NCI-H1105 (cell line): ENCODE data around the gene TENM4.

ENCODE experiments used
- DNase-seq: peaks from one replicate; lab custom pipeline; 2025; lab: John Stamatoyannopoulos, UW

TENM4 gene

DNA sequence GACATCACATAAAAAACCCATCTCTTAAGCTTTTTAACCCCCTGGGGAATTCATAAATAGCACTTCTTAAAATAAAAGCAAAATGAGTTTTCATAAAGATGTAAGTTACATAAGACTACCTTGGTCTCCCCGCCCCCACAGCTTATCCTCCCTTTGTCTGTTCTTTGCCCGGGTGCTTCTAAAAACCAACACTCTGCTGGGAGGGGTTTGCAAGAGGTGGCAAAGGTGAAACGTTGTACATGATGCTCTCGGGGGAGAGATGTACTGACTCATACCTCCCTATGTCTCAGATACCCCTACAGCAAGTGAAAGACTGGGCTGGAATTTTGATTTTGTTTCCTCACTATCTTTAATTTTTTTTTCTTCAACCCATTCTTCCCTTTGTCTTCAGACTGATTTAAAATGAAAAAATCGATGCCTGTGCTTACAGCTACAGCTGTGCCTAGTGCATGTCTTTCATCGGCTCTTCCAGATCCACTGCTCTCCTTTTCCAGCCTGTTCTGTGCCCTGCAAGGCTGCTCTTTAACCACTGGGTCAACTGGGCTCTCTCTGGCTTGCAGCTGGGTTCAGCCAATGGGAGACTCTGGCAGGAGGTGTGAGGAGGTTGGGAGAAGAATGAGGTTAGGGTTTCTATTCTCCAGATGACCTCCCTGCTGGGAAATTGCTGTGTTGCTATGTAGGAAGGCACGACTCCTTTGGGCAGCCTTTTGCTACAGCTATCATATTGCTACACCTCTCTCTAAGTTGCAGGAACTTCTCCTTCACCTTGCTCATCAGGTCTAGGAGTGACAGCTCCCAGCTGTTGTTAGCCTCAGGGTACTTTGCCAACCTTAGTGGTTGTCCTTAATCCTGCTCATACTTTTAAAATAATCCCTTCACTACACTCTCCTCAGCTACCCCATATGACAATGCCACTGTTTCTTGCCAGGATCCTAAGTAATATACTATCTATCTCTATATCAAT lies 266.5 kb downstream of the TENM4 start:
- no peak for DNase-seq

- no peak for DNase-seq
These were observed 267.2 kb downstream of the TENM4 start for GRCh38 chr11:79173615-79174014.

GRCh38 chr11:79170321-79170720 lies 270.5 kb downstream of the TENM4 start:
- no peak for DNase-seq

- DNase-seq: no peak
These were observed 272.2 kb downstream of the TENM4 start for GRCh38 chr11:79168530-79169110.

DNA sequence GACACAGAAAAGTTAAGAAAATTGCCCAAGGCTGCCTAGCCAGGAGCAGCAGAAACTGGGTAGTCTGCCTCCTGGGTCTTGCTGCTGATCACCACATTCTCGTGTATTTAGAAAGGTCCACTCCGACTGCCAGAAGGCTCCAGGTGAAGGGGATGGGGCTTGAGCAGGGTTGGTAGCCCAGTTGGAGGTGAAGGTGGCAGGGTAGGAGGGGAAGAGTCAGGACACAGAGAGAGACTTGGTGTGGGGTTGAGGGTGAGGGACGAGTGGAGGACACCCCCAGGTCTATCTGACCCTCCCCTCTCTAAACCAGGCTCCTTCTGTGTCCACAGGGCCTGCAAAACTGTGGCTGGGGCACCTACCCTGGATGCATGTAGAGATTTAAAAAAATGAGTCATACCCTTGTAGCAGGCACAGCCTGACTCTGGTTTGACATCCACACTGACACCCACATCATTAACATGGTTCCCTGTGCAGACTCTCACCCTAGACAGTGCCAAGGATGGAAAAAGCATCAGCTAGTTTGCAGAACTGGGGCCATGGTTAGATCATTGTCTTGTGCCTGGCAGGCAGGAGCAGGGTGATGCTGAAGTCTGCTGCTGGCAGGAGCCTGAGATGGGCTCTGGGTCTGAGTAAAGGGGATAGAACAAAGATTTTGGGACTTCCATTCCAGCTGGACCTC lies 273.2 kb downstream of the TENM4 start:
- no peak for DNase-seq

DNA sequence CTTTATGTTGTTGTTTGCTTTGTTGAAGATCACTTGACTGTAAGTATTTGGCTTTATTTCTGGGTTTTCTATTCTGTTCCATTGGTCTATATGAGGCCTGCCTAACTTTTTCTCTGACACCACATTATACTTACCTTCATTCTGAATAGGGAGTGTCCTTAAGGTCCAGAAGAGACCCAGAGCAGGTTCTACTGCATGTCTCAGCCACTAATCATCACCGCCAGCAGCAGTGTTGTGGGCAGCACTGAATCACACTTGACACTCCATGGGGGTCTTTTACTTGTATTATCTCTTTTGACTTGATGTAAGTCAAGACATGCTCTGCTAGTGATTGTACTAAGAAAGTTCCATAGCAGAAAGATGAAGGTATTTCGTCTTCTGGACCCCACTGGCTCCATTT lies 274.9 kb downstream of the TENM4 start:
- DNase-seq: no peak

DNA sequence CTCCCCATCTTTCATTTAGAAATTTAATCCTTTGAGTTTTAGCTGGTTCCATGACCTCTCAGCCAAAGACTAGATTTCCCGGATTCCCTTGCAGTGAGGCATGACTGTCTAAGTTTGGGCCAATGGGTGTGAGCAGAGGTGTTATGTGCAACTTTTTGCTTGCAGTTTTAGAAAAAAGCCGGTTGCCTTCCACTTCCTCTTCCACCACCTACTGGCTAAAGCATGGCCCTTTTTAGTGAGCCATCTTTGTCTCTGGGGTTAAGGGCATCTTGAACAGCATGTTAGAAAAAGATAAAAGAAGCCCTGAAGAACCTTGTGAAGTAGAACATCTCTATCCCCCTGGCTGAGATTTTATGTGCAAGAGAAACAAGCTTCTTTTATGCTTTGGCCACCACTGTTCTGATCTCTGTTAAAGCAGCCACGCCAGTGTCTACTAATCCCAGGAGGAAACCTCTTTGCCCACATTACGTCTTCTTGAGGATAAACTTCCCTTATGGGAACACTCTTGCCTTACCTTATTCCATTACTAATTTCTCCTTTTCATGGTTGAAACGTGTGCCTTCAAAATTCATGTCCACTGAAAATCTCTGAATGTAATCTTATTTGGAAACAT lies 279.9 kb downstream of the TENM4 start:
- DNase-seq: no peak

DNA sequence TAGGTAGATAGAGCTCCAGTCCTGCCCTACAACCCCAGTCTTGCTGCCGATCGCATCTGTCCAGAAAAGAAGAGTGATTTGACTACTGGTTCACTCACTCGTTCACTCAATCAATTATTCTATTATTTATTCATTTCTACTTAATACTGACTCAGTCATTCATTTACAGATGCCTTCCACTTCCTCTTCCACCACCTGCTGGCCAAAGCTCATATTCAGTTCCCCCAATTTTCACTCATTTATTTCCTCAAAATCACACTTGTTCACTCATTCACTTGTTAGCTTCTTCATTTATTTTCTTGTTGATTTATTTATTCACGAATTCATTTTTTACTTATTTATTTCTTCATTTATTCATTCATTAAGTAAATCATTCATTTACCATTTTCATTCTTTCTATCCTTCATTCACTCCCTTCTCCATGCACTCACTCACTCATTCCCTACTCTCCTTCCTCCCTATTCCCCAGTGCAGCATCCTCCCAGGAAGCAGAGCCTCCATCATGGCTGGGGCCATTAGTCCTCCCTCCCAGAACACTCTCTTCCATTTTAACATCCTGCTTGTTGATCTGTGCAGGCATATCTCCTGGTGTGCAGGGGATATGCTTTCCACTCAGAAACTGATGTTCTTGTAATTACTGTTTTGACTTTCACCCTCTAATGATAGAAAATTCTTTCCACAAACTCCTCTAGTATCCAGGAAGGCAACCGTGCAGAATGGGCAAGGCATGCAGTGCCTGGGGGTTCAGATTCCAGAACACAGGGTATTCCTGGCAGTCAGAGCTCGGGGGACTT lies 281.0 kb downstream of the TENM4 start:
- no peak for DNase-seq

- no peak for DNase-seq
These were observed 283.1 kb downstream of the TENM4 start for GRCh38 chr11:79157738-79158137.

DNA sequence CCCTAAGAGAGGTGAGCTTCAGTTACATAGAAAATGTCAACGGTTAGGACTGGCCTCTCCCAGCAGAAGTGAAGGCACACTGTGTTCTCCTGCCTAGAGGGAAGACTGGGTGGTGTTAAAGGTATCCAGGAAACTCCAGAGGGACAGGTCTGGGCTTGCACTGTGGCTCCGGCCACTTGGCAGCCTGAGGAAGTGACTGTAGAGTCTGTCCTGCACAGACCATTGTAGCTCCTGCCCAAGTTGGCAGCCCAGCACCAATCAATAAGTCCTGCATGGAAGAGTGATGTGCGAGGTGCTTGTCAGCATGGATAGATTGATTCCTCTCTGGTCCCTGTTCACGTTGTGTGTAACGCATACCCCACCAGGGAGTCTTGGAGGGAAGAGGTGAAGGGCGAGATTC lies 284.8 kb downstream of the TENM4 start:
- no peak for DNase-seq

- DNase-seq: no peak
These were observed 285.6 kb downstream of the TENM4 start for GRCh38 chr11:79155237-79155636.

GRCh38 chr11:79152511-79152910 lies 288.3 kb downstream of the TENM4 start:
- DNase-seq: no peak

- DNase-seq: no peak
These were observed 289.4 kb downstream of the TENM4 start for GRCh38 chr11:79151396-79151795.

- DNase-seq: no peak
These were observed 289.9 kb downstream of the TENM4 start for GRCh38 chr11:79150966-79151365.

- no peak for DNase-seq
These were observed 290.5 kb downstream of the TENM4 start for GRCh38 chr11:79150320-79150719.

- no peak for DNase-seq
These were observed 293.1 kb downstream of the TENM4 start for GRCh38 chr11:79147731-79148130.

DNA sequence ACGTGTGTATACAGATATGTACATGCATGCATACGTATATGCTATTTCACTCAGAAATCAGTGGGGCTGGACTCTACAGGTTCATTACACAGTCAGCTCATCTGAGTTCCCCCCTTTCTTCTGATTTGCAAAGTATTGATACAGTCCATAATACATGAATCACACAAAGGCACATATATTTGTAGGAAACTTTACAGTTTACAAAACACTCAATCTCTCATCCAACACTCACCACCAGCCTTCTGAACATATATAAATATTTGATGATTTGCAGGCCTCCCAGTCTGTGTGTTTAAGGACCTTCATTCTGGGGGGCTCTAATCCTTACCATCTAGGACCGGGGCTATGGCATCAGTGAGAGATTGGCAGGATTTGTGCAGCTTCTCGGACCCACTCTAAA lies 293.8 kb downstream of the TENM4 start:
- DNase-seq: no peak

DNA sequence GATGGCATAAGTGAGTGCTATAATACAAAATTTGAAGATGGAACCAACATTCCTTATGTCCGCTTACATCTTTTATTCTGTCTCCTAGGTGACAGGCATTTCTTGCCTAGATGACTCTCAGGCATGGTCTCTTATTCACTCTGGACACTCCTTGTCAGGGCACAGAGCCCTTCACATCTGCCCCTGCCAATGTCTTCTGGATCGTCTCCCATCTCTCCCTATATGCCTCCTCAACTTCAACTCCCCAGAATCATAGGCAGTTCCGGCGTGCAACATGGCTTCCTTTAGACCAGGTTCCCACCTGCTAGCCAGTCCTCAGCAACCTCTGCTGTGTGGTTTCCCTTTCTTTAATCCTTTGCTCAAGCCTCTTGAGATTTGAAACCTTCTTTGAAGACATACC lies 300.9 kb downstream of the TENM4 start:
- no peak for DNase-seq

- DNase-seq: no peak
These were observed 311.1 kb downstream of the TENM4 start for GRCh38 chr11:79129702-79130101.

DNA sequence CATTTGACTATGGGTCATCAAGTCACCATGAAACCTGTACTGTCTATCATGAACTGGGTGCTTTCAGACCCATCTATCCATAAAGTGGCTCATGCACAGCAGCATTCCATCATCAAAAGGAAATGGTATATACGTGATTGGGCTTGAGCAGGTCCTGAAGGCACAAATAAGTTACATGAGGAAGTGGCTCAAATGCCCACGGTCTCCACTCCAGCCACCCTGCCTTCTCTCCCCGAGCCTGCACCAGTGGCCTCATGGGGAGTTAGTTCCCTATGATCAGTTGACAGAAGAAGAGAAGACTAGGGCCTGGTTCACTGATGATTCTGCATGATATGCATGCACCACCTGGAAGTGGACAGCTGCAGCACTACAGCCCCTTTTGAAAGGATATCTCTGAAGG lies 312.5 kb downstream of the TENM4 start:
- DNase-seq: no peak

GRCh38 chr11:79122759-79123158 lies 318.1 kb downstream of the TENM4 start:
- no peak for DNase-seq

DNA sequence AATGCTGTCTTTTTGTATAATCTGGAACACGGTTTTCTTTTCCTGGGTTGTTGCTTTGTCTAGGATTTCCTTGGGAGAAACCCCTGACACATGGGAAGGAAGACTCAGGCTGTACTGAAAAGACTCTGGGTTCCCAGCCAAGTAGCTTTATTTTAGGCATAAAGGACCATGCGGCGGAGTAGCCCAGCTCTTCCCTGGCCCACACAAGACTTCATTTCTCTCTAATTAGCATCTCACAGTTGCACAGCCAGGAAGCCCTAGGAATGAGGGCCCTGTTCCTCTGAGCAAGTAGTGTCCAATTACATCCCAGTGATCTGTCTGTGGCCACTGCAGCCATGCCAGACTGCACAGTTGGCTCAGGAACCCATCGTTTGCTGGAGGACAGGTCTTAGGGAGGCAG lies 319.5 kb downstream of the TENM4 start:
- peak; percentile 6 for DNase-seq
